GM20431 (cell line): ENCODE data around the gene TBC1D22A.

Source experiments
- in situ Hi-C: fragments of 300-500 bp; cut with MseI, MboI; formaldehyde crosslinking; loops from one replicate; pipeline ENCODE4 v1.15.0; 2020; ENCODE audit warnings: low sequenced_read_pairs; ENCODE audit not compliant: unreplicated experiment

The TBC1D22A gene

GRCh38 chr22:46828323-46828900 lies 66.0 kb downstream of the TBC1D22A start:
- in situ Hi-C loops, result no loop called here

- in situ Hi-C loops, result no loop called here
These were observed 66.9 kb downstream of the TBC1D22A start for GRCh38 chr22:46829117-46829891.

- in situ Hi-C loops, result no loop called here
These were observed 67.7 kb downstream of the TBC1D22A start for GRCh38 chr22:46829941-46830715.

- in situ Hi-C loops, result no loop called here
These were observed 68.4 kb downstream of the TBC1D22A start for GRCh38 chr22:46830841-46831240.

GRCh38 chr22:46833228-46833627 lies 70.8 kb downstream of the TBC1D22A start:
- in situ Hi-C loops, result no loop called here

- in situ Hi-C loops, result no loop called here
These were observed 71.7 kb downstream of the TBC1D22A start for GRCh38 chr22:46834021-46834737.

GRCh38 chr22:46835288-46835687 lies 72.8 kb downstream of the TBC1D22A start:
- in situ Hi-C loops, result no loop called here

GRCh38 chr22:46835693-46836092 lies 73.2 kb downstream of the TBC1D22A start:
- in situ Hi-C loops, result no loop called here

GRCh38 chr22:46841522-46841921 lies 79.1 kb downstream of the TBC1D22A start:
- in situ Hi-C loops, result no loop called here

- in situ Hi-C loops, result no loop called here
These were observed 80.2 kb downstream of the TBC1D22A start for GRCh38 chr22:46842606-46843005.

- in situ Hi-C loops, result no loop called here
These were observed 81.4 kb downstream of the TBC1D22A start for GRCh38 chr22:46843821-46844255.

GRCh38 chr22:46844606-46845210 lies 82.3 kb downstream of the TBC1D22A start:
- in situ Hi-C loops, result no loop called here

- in situ Hi-C loops, result no loop called here
These were observed 83.1 kb downstream of the TBC1D22A start for GRCh38 chr22:46845296-46846149.

- in situ Hi-C loops, result no loop called here
These were observed 83.8 kb downstream of the TBC1D22A start for GRCh38 chr22:46846150-46846831.

GRCh38 chr22:46846832-46847355 lies 84.4 kb downstream of the TBC1D22A start:
- in situ Hi-C loops, result no loop called here

GRCh38 chr22:46848197-46848596 lies 85.7 kb downstream of the TBC1D22A start:
- in situ Hi-C loops, result no loop called here

GRCh38 chr22:46849101-46849500 lies 86.7 kb downstream of the TBC1D22A start:
- in situ Hi-C loops, result no loop called here

GRCh38 chr22:46849951-46850350 lies 87.5 kb downstream of the TBC1D22A start:
- in situ Hi-C loops, result no loop called here
